GM19099 (cell line): ENCODE data around the gene LPAR2.
A peak's percentile ranks its signal among the peaks of the same experiment; 100 is the strongest.

Source experiments
- POLR2A ChIP-seq: IDR thresholded peaks from 3 replicates; pipeline ENCODE4 v1.6.1; 2011; ENCODE audit warnings: low read depth; ENCODE audit not compliant: insufficient read length; ENCODE audit errors: extremely low read depth

LPAR2 gene

GRCh38 chr19:19643158-19644053, 15.4 kb upstream of the LPAR2 start, which contains the start of gene GMIP:
GMIP (minus strand) TSS chr19:19643657; CDS start chr19:19643529, 128 bp downstream.
- TF ChIP-seq POLR2A = peak; percentile 73

GRCh38 chr19:19642506-19643157, 14.6 kb upstream of the LPAR2 start:
- TF ChIP-seq POLR2A = no peak

GRCh38 chr19:19637523-19638251, 9.7 kb upstream of the LPAR2 start:
- TF ChIP-seq POLR2A = no peak

- TF ChIP-seq POLR2A = no peak
Measured at GRCh38 chr19:19637186-19637522, 9.1 kb upstream of the LPAR2 start.

GRCh38 chr19:19636573-19637185, 8.7 kb upstream of the LPAR2 start:
- no peak for TF ChIP-seq POLR2A

- no peak for TF ChIP-seq POLR2A
Measured at GRCh38 chr19:19635313-19635702, 7.3 kb upstream of the LPAR2 start.

- TF ChIP-seq POLR2A = no peak
Measured at GRCh38 chr19:19634516-19635312, 6.7 kb upstream of the LPAR2 start.

- no peak for TF ChIP-seq POLR2A
Measured at GRCh38 chr19:19633711-19634515, 5.9 kb upstream of the LPAR2 start.

GRCh38 chr19:19632661-19633060, 4.6 kb upstream of the LPAR2 start:
- no peak for TF ChIP-seq POLR2A

GRCh38 chr19:19631346-19631745, 3.3 kb upstream of the LPAR2 start:
- no peak for TF ChIP-seq POLR2A

GRCh38 chr19:19630426-19630825, 2.4 kb upstream of the LPAR2 start:
- no peak for TF ChIP-seq POLR2A

GRCh38 chr19:19630062-19630414, 2.0 kb upstream of the LPAR2 start:
- TF ChIP-seq POLR2A = no peak

GRCh38 chr19:19628501-19629134, 598 bp upstream of the LPAR2 start:
- no peak for TF ChIP-seq POLR2A
